GM19238 (cell line): ENCODE measurements around the gene SPATA31D1.

Source experiments
- DNase-seq: peaks from one replicate; pipeline ENCODE4 v3.0.0; 2011; ENCODE audit warnings: low spot score; ENCODE audit not compliant: insufficient read length

SPATA31D1 gene

GRCh38 chr9:82021198-82021597 is 32.6 kb downstream of the SPATA31D1 start:
- no peak for DNase-seq

DNA sequence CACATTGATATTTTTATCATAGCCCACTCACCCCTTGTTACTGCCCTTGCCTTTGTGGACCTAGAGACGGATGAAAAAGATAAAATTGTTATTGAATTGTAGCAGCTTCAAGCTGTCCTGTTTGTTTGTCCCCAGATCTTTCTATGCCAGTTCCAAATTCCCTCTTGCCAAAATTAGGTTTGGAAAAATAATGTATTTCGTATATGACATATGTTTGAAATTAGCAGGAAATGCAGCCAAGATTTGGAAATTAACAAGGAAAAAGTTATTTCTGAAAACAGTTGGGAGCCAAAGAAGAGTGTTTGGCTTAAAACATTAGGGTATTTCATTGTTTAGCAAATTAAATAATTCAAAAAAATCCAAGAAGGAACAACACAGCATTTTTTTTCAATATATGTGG is 33.5 kb downstream of the SPATA31D1 start:
- DNase-seq: no peak

- DNase-seq: no peak
Observed at GRCh38 chr9:82024908-82025307, 36.3 kb downstream of the SPATA31D1 start.

GRCh38 chr9:82031538-82032280 is 43.1 kb downstream of the SPATA31D1 start:
- DNase-seq: no peak

- DNase-seq: no peak
Observed at GRCh38 chr9:82034956-82035731, 46.6 kb downstream of the SPATA31D1 start.

DNA sequence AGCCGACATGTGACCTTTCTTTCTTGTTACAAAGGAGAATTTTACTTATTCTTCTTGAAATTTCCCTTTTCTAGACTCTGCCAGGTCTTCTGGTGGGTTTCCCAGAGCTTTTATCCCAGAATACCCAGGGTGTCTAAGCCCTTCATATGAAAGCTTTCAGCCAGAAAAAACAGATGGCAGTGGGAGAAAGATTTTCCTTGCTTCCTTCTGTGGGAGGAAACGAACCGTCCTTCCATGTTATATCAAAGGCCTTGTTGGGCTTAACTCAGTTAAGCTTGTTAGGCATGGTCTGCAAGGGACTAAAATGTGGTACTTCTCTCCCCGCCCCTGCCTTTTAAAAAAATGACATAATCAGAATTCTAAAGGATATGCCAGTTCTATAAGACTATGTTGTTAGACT is 47.5 kb downstream of the SPATA31D1 start:
- DNase-seq: no peak

DNA sequence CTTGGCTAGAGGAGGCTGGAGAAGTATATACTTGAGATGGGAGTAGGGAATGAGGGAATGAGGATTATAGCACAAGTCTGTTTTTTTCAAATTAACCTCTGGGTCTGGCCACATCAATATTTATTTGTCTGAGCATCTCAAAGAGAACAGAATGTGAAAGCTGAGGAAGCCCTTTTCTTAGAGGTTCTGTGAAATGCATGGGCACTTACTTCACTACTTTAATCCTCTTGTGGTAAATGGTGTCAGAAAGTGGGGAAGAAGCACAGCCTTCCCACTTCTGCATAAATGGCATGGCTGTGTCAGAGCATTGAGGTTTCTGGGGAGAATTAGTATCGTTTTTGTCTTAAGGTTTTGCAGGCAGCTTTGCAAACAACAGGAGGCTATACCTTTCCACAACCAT is 48.6 kb downstream of the SPATA31D1 start:
- DNase-seq: no peak

- no peak for DNase-seq
Observed at GRCh38 chr9:82038897-82039296, 50.3 kb downstream of the SPATA31D1 start.
